Endodermal cell (in vitro differentiated cells): Measurements from ENCODE around the gene POLE3. TPM values are rescaled to one million over a fixed set of nuclear protein-coding genes. Genes with fewer than 3 reads are reported as not detected.
A peak's percentile ranks its signal among the peaks of the same experiment; 100 is the strongest.
"Not testable (repeated sequence)": the region's sequence is repeated elsewhere in the genome, so short reads cannot be mapped to it uniquely, and the experiment has no call there.

Source experiments
- DNase-seq: peaks from one replicate; pipeline ENCODE4 v3.0.0-alpha.2; 2017
- H3K27ac ChIP-seq: 2 replicates; pipeline ENCODE4 v1.5.1; 2013; ENCODE audit warnings: mild to moderate bottlenecking, low read depth, low read length, moderate library complexity
- H3K27me3 ChIP-seq: 2 replicates; pipeline ENCODE4 v1.6.1; 2013; ENCODE audit warnings: mild to moderate bottlenecking, low read length, moderate library complexity; ENCODE audit not compliant: insufficient read depth, control insufficient read depth, poor library complexity, severe bottlenecking
- H3K36me3 ChIP-seq: 2 replicates; pipeline ENCODE4 v1.7.0; 2013; ENCODE audit warnings: mild to moderate bottlenecking, low read length, moderate library complexity; ENCODE audit not compliant: control insufficient read depth, insufficient read depth
- H3K4me1 ChIP-seq: one replicate; pipeline ENCODE4 v1.7.0; 2013; ENCODE audit warnings: low read length; ENCODE audit not compliant: control insufficient read depth, insufficient read depth
- H3K4me3 ChIP-seq: 2 replicates; pipeline ENCODE4 v1.5.1; 2013; ENCODE audit warnings: mild to moderate bottlenecking, low read length, moderate library complexity
- H3K9ac ChIP-seq: 2 replicates; pipeline ENCODE4 v1.6.1; 2013; ENCODE audit warnings: mild to moderate bottlenecking, low read length, moderate library complexity; ENCODE audit not compliant: poor library complexity, severe bottlenecking; ENCODE audit errors: extremely low read depth
- H3K9me3 ChIP-seq: 2 replicates; pipeline ENCODE4 v1.6.1; 2013; ENCODE audit warnings: mild to moderate bottlenecking, low read length, moderate library complexity; ENCODE audit not compliant: control insufficient read depth
- H3K27ac Mint-ChIP-seq: 2 replicates; pipeline ENCODE4 v1.8.0; 2020; ENCODE audit warnings: mixed read lengths
- H3K27me3 Mint-ChIP-seq: 2 replicates; pipeline ENCODE4 v1.8.0; 2021; ENCODE audit warnings: mild to moderate bottlenecking, mixed read lengths; ENCODE audit not compliant: insufficient read depth
- H3K36me3 Mint-ChIP-seq: 2 replicates; pipeline ENCODE4 v1.8.0; 2020; ENCODE audit warnings: low read depth, mixed read lengths
- H3K4me1 Mint-ChIP-seq: 2 replicates; pipeline ENCODE4 v1.8.0; 2020; ENCODE audit warnings: mixed read lengths
- H3K4me3 Mint-ChIP-seq: 2 replicates; pipeline ENCODE4 v1.8.0; 2020; ENCODE audit warnings: mild to moderate bottlenecking, moderate library complexity, mixed read lengths
- H3K9me3 Mint-ChIP-seq: 2 replicates; pipeline ENCODE4 v1.8.0; 2020; ENCODE audit warnings: mild to moderate bottlenecking, mixed read lengths
- CTCF ChIP-seq: fragments of 200-600 bp; sonication (generic); conservative IDR thresholded peaks from 2 replicates; pipeline ENCODE4 v1.5.0; 2021; ENCODE audit warnings: antibody characterized with exemption, mild to moderate bottlenecking
- WGBS, 2 experiments: methylation state at CpG; one replicate each; pipeline versions ENCODE4 v1.1.5 to v1.1.7; 2013; ENCODE audit warnings: missing lambda C conversion rate in 2 of 2, mixed read lengths in 1 of 2; ENCODE audit not compliant: insufficient coverage in 1 of 2, insufficient read length in 1 of 2; 5-methylcytosine and 5-hydroxymethylcytosine counted together
- total RNA-seq, 2 donors: library from RNA; stranded (reverse); fragmentation: NEBNext Ultra II Directional in 1 of 2; extraction: Animal tissue kit (Norgen Biotek cat#: 25700) in 1 of 2; gene quantifications; 2 replicates in 1 of 2; 3 replicates in 1 of 2; pipeline ENCODE4 v1.2.1, GENCODE V29; 2021

POLE3 gene
- total RNA-seq, 2 donors from 2014 or later: 36.5 to 45.6 TPM

GRCh38 chr9:113409883-113410206 is 630 bp downstream of the POLE3 start:
- Mint-ChIP-seq H3K27me3 (no peaks in the 10 kb centered on the region), H3K4me1 (peaks cover 19% of the 10 kb centered on the region), H3K27ac (peak overlapping the region; percentile 100), H3K9me3 (no peaks in the 10 kb centered on the region), H3K36me3 (peaks cover 24% of the 10 kb centered on the region), H3K4me3 (peak overlapping the region; percentile 98)
- peaks cover 3% of the 10 kb centered on the region for H3K4me1 ChIP-seq
- H3K9me3 ChIP-seq: no peaks in the 10 kb centered on the region
- peak overlapping the region; percentile 83 for H3K9ac ChIP-seq
- peaks cover 20% of the 10 kb centered on the region for H3K36me3 ChIP-seq
- no peak for DNase-seq
- peak; percentile 29 for TF ChIP-seq CTCF
- peak overlapping the region; percentile 89 for H3K4me3 ChIP-seq
- H3K27me3 ChIP-seq: no peaks in the 10 kb centered on the region
- 0% methylated on average over 2 to 20 of the region's 20 CpGs for WGBS, 2 experiments
- H3K27ac ChIP-seq: peak overlapping the region; percentile 92

- no peak for TF ChIP-seq CTCF
- peaks cover 19% of the 10 kb centered on the region for H3K4me1 Mint-ChIP-seq
Measured at GRCh38 chr9:113409481-113409880, 994 bp downstream of the POLE3 start.

GRCh38 chr9:113406873-113407511 is 3.5 kb downstream of the POLE3 start:
- H3K27me3 Mint-ChIP-seq, H3K4me3 ChIP-seq, H3K27ac ChIP-seq, H3K9me3 ChIP-seq, H3K9me3 Mint-ChIP-seq, H3K27me3 ChIP-seq, H3K4me1 ChIP-seq, H3K9ac ChIP-seq, H3K4me3 Mint-ChIP-seq: not testable (repeated sequence)
- peak overlapping the region; percentile 1 for H3K27ac Mint-ChIP-seq
- TF ChIP-seq CTCF: peak; percentile 85
- peaks cover 20% of the 10 kb centered on the region for H3K36me3 ChIP-seq
- peak; percentile 89 for DNase-seq
- WGBS, 2 experiments: 61 to 74% methylated on average over 6 to 7 of the region's 7 CpGs
- H3K4me1 Mint-ChIP-seq: peaks cover 19% of the 10 kb centered on the region
- H3K36me3 Mint-ChIP-seq: peaks cover 24% of the 10 kb centered on the region

More at GRCh38 chr9:113409481-113409880, 994 bp downstream of the POLE3 start:
- no peaks in the 10 kb centered on the region for H3K27me3 Mint-ChIP-seq
- no peak overlapping the region for H3K27ac ChIP-seq
- peak overlapping the region; percentile 100 for H3K27ac Mint-ChIP-seq
- H3K4me3 ChIP-seq: peak overlapping the region; percentile 89
- peaks cover 20% of the 10 kb centered on the region for H3K36me3 ChIP-seq
- no peaks in the 10 kb centered on the region for H3K9me3 Mint-ChIP-seq
- peaks cover 3% of the 10 kb centered on the region for H3K4me1 ChIP-seq
- H3K4me3 Mint-ChIP-seq: peak overlapping the region; percentile 98
- peaks cover 24% of the 10 kb centered on the region for H3K36me3 Mint-ChIP-seq
- H3K9ac ChIP-seq: peak overlapping the region; percentile 83
- no peak for DNase-seq
- H3K27me3 ChIP-seq: no peaks in the 10 kb centered on the region
- WGBS, 2 experiments: 48 to 62% methylated on average over 10 of the region's 10 CpGs
- H3K9me3 ChIP-seq: no peaks in the 10 kb centered on the region

- not testable (repeated sequence) for H3K27me3 ChIP-seq, H3K4me3 Mint-ChIP-seq, H3K4me1 ChIP-seq, H3K9ac ChIP-seq, H3K9me3 Mint-ChIP-seq, H3K27ac ChIP-seq, DNase-seq, H3K4me3 ChIP-seq, H3K27me3 Mint-ChIP-seq, H3K9me3 ChIP-seq
- H3K36me3 ChIP-seq: peaks cover 20% of the 10 kb centered on the region
- 92 to 96% methylated on average over 4 to 9 of the region's 9 CpGs for WGBS, 2 experiments
- Mint-ChIP-seq H3K27ac (peak overlapping the region; percentile 1), H3K36me3 (peaks cover 24% of the 10 kb centered on the region), H3K4me1 (peaks cover 18% of the 10 kb centered on the region)
Measured at GRCh38 chr9:113406353-113406752, 4.1 kb downstream of the POLE3 start.
